GM12878 (cell line): Measurements from ENCODE around the gene TNNC2. TPM values are rescaled to one million over a fixed set of nuclear protein-coding genes. Genes with fewer than 3 reads are reported as not detected.
A peak's percentile ranks its signal among the peaks of the same experiment; 100 is the strongest.

Experiments
- ATAC-seq: fragments of 200-7000 bp; cut with Tn5 transposase; 3 replicates; pipeline ENCODE4 v1.9.1; 2020; ENCODE audit warnings: mild to moderate bottlenecking, moderate library complexity
- BruUV-seq: library from RNA; stranded (reverse); fragments of 400-500 nt; replicated peaks from 2 replicates; lab custom pipeline; 2021; lab: Mats Ljungman, UMichigan
- CTCF ChIA-PET: fragments of 300-600 bp; sonication (Branson Sonifier 250); formaldehyde crosslinking; extraction: SDS; loops from one replicate; lab custom pipeline; 2021; ENCODE audit warnings: inconsistent platforms; lab: Yijun Ruan, JAX
- POLR2A ChIA-PET: fragments of 350-600 bp; formaldehyde crosslinking; extraction: SDS; loops from one replicate; lab custom pipeline; 2021; ENCODE audit warnings: inconsistent platforms; lab: Charles Lee
- RAD21 ChIA-PET: fragments of 300-600 bp; sonication (Branson Sonifier 250); formaldehyde crosslinking; loops from one replicate; lab custom pipeline; 2023; ENCODE audit warnings: antibody characterized with exemption; ENCODE audit not compliant: unreplicated experiment; lab: Charles Lee
- SMC1A ChIA-PET: fragments of 300-600 bp; sonication (Branson Sonifier 250); formaldehyde crosslinking; loops from one replicate; lab custom pipeline; 2023; ENCODE audit not compliant: unreplicated experiment, uncharacterized antibody; lab: Charles Lee
- DNase-seq: peaks from one replicate; pipeline ENCODE4 v3.0.0-alpha.2; 2011; ENCODE audit warnings: low read depth, low spot score
- FAIRE-seq: peaks from 3 replicates; lab custom pipeline; 2011; peaks lifted over from hg19 to GRCh38; lab: Jason Lieb, UNC
- H2AFZ ChIP-seq: 2 replicates; pipeline ENCODE4 v1.6.0; 2011; ENCODE audit warnings: low read depth, low read length, control low read depth; ENCODE audit not compliant: control insufficient read depth
- H3K27ac ChIP-seq: 2 replicates; pipeline ENCODE4 v1.5.1; 2011; ENCODE audit warnings: control low read depth; ENCODE audit not compliant: control insufficient read depth, insufficient read depth
- H3K27me3 ChIP-seq, 2 experiments: replicated peaks in 1 of 2; 2 replicates each; pipeline versions ENCODE4 v1.6.0 to v1.6.1; 2011; ENCODE audit warnings: low read length in 1 of 2; ENCODE audit not compliant: control insufficient read depth in 2 of 2, insufficient read depth in 2 of 2
- H3K36me3 ChIP-seq, 2 experiments: 2 replicates each; pipeline ENCODE4 v1.5.1; 2011; ENCODE audit warnings: low read length in 1 of 2; ENCODE audit not compliant: control insufficient read depth in 2 of 2, insufficient read depth in 2 of 2
- H3K4me1 ChIP-seq: 2 replicates; pipeline ENCODE4 v1.6.1; 2011; ENCODE audit warnings: mild to moderate bottlenecking, low read length, moderate library complexity, mixed read lengths; ENCODE audit not compliant: control insufficient read depth, insufficient read depth
- H3K4me2 ChIP-seq: 2 replicates; pipeline ENCODE4 v1.6.0; 2011; ENCODE audit warnings: control low read depth; ENCODE audit not compliant: control insufficient read depth, insufficient read depth
- H3K4me3 ChIP-seq: fragments of 200-600 bp; sonication (generic); 2 replicates; pipeline ENCODE4 v1.5.1; 2016
- H3K79me2 ChIP-seq: 2 replicates; pipeline ENCODE4 v1.6.0; 2011; ENCODE audit warnings: low read length; ENCODE audit not compliant: control insufficient read depth, insufficient read depth
- H3K9ac ChIP-seq: 2 replicates; pipeline ENCODE4 v1.8.0; 2011; ENCODE audit warnings: low read length, control low read depth, mixed read lengths; ENCODE audit not compliant: control insufficient read depth, insufficient read depth
- H3K9me3 ChIP-seq: replicated peaks from 3 replicates; pipeline ENCODE4 v1.5.1; 2011; ENCODE audit warnings: mild to moderate bottlenecking, low read length; ENCODE audit not compliant: control insufficient read depth, insufficient read depth
- H4K20me1 ChIP-seq: 2 replicates; pipeline ENCODE4 v1.6.0; 2011; ENCODE audit not compliant: control insufficient read depth, insufficient read depth
- DPF2 ChIP-seq: fragments of 450-650 bp; IDR thresholded peaks from 2 replicates; pipeline ENCODE4 v1.6.1; 2017; ENCODE audit warnings: mild to moderate bottlenecking
- EED ChIP-seq: sonication (generic); IDR thresholded peaks from 2 replicates; pipeline ENCODE4 v1.6.1; 2016; ENCODE audit warnings: antibody characterized with exemption, low read depth
- POLR2A ChIP-seq: IDR thresholded peaks from 2 replicates; pipeline ENCODE4 v1.6.1; 2011; ENCODE audit warnings: low read depth, mild to moderate bottlenecking, low read length
- POLR2AphosphoS5 ChIP-seq: IDR thresholded peaks from 2 replicates; pipeline ENCODE4 v1.6.1; 2011; ENCODE audit warnings: mild to moderate bottlenecking, low read length, inconsistent platforms
- RELA ChIP-seq: fragments of 450-650 bp; IDR thresholded peaks from 2 replicates; pipeline ENCODE4 v1.8.0; 2014; ENCODE audit warnings: borderline replicate concordance; ENCODE audit not compliant: partially characterized antibody
- WGBS: methylation state at CpG from one replicate; pipeline ENCODE4 v1.1.6; 2016; ENCODE audit warnings: low lambda C conversion rate; ENCODE audit not compliant: insufficient replicate concordance, insufficient coverage; ENCODE audit errors: missing lambda C conversion rate; 5-methylcytosine and 5-hydroxymethylcytosine counted together
- in situ Hi-C: fragments of 300-500 bp; cut with MboI; formaldehyde crosslinking; loops from 9 replicates; pipeline ENCODE4 v1.14.3; 2018; ENCODE audit warnings: mixed read lengths
- intact Hi-C: fragments of 100-400 bp; cut with micrococcal nuclease; formaldehyde crosslinking; loops from one replicate; pipeline ENCODE4 v1.14.2; 2022; ENCODE audit not compliant: unreplicated experiment
- polyA plus RNA-seq, 11 experiments: library from polyadenylated mRNA; depleted of rRNA in 4 of 11; unstranded in 6 of 11; stranded (reverse) in 5 of 11; fragments of >200 nt; fragmentation: Nextera tagmentation in 4 of 11; fragmentation: Illumina TruSeq in 1 of 11; extraction: Ambion mirVana in 4 of 11; extraction: Trizol in 1 of 11; gene quantifications; 1 replicate in 1 of 11; 2 replicates in 10 of 11; pipeline versions ENCODE4 v1.2.1 to v1.2.3, GENCODE V29; 2011 to 2016; ENCODE audit warnings: inconsistent platforms in 2 of 11, missing spikeins in 2 of 11, low read depth in 1 of 11
- total RNA-seq, 4 experiments: library from RNA; depleted of rRNA in 3 of 4; stranded (reverse); fragments of >200 nt in 3 of 4; fragmentation: Illumina TruSeq in 1 of 4; extraction: Trizol in 1 of 4; gene quantifications; 2 replicates each; pipeline versions ENCODE4 v1.2.1 to v1.2.3, GENCODE V29; 2013 to 2021

TNNC2 gene
- total and polyA plus RNA-seq, 10 of the 15 experiments (the other 5 are each of a cell fraction or from before 2014, with no cell fraction given): 0.37 TPM; not detected in 9

DNA sequence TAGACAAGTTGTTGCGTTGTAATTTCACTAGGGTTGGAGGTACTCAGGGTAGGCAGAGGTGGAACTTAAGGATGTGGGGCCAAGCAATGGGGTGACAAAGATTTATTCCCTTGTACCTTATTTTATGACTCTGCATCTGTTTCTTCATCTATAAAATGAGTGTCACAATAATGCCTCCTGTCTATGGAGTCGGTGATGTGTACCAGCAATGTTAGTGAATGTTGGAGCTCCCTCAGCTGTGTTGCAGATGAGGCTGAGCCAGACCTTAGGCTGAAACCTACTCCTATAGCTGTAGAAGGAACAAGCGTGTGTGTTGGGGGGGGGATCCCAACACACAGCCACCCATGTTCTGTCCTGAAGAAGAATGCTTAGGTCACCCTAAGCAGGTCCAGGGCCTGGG is 10.2 kb downstream of the TNNC2 start:
- Histone ChIP-seq H3K4me1 (no peaks in the 10 kb centered on the region), H3K79me2 (peaks cover 20% of the 10 kb centered on the region), H3K27ac (no peak overlapping the region), H3K27me3 (no peaks in the 10 kb centered on the region), H4K20me1 (no peaks in the 10 kb centered on the region), H3K36me3 (peaks cover 8 to 9% of the 10 kb centered on the region in 2 experiments), H3K4me2 (no peak overlapping the region), H3K9ac (no peak overlapping the region), H3K9me3 (no peaks in the 10 kb centered on the region; the same call in 2 of the 3 replicates), H3K4me3 (no peak overlapping the region), H2AFZ (no peak overlapping the region)
- DNase-seq (no peak), FAIRE-seq (no peak), ATAC-seq (no peak)
- TF ChIP-seq POLR2AphosphoS5 (0 out of 2 replicates have a peak, but pooled peaks have one; percentile 38), DPF2 (no peak), RELA (no peak)
- intact Hi-C loops: no loop called here
- 97% methylated on average over 3 of the region's 3 CpGs for WGBS
- no TSS peak for BruUV-seq
- in situ Hi-C loops: loop anchor here (25.0 kb wide), 1 partner anchor 545 kb away; no protein-coding TSS in a partner anchor
- SMC1A ChIA-PET: interaction anchor here (0.7 to 1.1 kb wide), 5 partner anchors 16 to 158 kb away, joined by 3 to 5 read pairs (median 3); no protein-coding TSS in a partner anchor
- CTCF ChIA-PET: interaction anchor here (0.8 to 2.8 kb wide), 5 partner anchors 10 to 153 kb away, joined by 3 to 10 read pairs (median 3); partner anchors contain the start of gene TNNC2
- POLR2A ChIA-PET: interaction anchor here (1.5 kb wide), 1 partner anchor 114 kb away, joined by 5 read pairs; no protein-coding TSS in a partner anchor
- RAD21 ChIA-PET: interaction anchor here (1.3 kb wide), 1 partner anchor 143 kb away, joined by 3 read pairs; no protein-coding TSS in a partner anchor

DNA sequence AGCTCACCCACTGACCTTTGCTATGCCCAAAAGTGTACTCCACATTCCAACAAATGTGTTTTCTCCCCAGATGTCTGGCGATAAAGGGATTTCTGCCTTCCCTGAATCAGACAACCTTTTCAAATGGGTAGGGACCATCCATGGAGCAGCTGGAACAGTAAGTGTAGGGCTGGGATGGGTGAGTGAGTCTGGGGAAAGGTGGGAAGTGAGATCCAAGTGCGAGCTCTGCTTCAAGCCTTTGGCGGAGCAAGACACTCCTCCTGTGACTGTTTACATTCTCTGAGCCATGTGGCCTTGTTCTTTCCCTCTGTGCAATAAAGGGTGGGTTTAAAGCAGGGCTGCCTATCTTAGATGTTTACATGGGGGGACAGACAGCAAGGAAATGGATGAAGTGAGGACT is 12.8 kb downstream of the TNNC2 start:
- ChIA-PET RAD21 (interaction anchor here (1.5 to 2.5 kb wide), 4 partner anchors 10 to 67 kb away, joined by 3 to 9 read pairs (median 6); partner anchors contain the start of gene ZSWIM1), POLR2A (interaction anchor here (1.0 to 1.5 kb wide), 3 partner anchors 44 to 139 kb away, joined by 3 read pairs; partner anchors contain the start of gene PCIF1), SMC1A (interaction anchor here (0.5 to 1.9 kb wide), 5 partner anchors 15 to 156 kb away, joined by 3 to 6 read pairs (median 4); no protein-coding TSS in a partner anchor), CTCF (interaction anchor here (0.6 to 2.5 kb wide), 5 partner anchors 15 to 156 kb away, joined by 3 to 18 read pairs (median 5); no protein-coding TSS in a partner anchor)
- no peaks in the 10 kb centered on the region; the same call in 2 of the 3 replicates for H3K9me3 ChIP-seq
- WGBS: 98% methylated on average over 3 of the region's 3 CpGs
- H3K27ac ChIP-seq: no peak overlapping the region
- DNase-seq: no peak
- peak overlapping the region; percentile 70 for H3K4me2 ChIP-seq
- peak overlapping the region; percentile 38; the same call in 1 of the 2 replicates for H3K4me3 ChIP-seq
- no peaks in the 10 kb centered on the region for H4K20me1 ChIP-seq
- H3K79me2 ChIP-seq: peaks cover 20% of the 10 kb centered on the region
- intact Hi-C loops: loop anchor here (5.0 kb wide), 2 partner anchors 43 to 148 kb away; partner anchors contain the start of genes ACOT8 and ZSWIM3
- TF ChIP-seq EED (no peak), POLR2A (peak; percentile 24; the same call in 1 of the 2 replicates)
- no peaks in the 10 kb centered on the region for H3K27me3 ChIP-seq
- BruUV-seq: no TSS peak
- FAIRE-seq: no peak
- no peaks in the 10 kb centered on the region for H3K4me1 ChIP-seq
- H2AFZ ChIP-seq: no peak overlapping the region
- H3K36me3 ChIP-seq: peaks cover 13 to 25% of the 10 kb centered on the region in 2 experiments
- in situ Hi-C loops: loop anchor here (25.0 kb wide), 1 partner anchor 548 kb away; no protein-coding TSS in a partner anchor
- ATAC-seq: no peak
- H3K9ac ChIP-seq: no peak overlapping the region
